OCI-LY3 (cell line): Measurements from ENCODE around the gene MAP4K5.
A peak's percentile ranks its signal among the peaks of the same experiment; 100 is the strongest.

Source experiments
- H2AFZ ChIP-seq: fragments of 200-600, 300-600 bp; shearing (Covaris generic); 2 replicates; pipeline ENCODE4 v1.6.0; 2014; ENCODE audit warnings: antibody characterized with exemption, low read depth, low read length
- H3K27ac ChIP-seq: fragments of 200-600, 300-600 bp; sonication (generic); 2 replicates; pipeline ENCODE4 v1.5.1; 2014; ENCODE audit warnings: mild to moderate bottlenecking, low read length, moderate library complexity, mixed read lengths
- H3K27me3 ChIP-seq: fragments of 200-600, 300-600 bp; sonication (generic); 2 replicates; pipeline ENCODE4 v1.6.1; 2014; ENCODE audit warnings: low read depth, low read length, mixed read lengths
- H3K36me3 ChIP-seq: fragments of 200-600, 300-600 bp; sonication (generic); replicated peaks from 2 replicates; pipeline ENCODE3; 2014; ENCODE audit warnings: low read depth, low read length, mixed read lengths
- H3K4me1 ChIP-seq: fragments of 300-600, 200-600 bp; sonication (generic); 2 replicates; pipeline ENCODE4 v1.6.1; 2014; ENCODE audit warnings: low read length, mixed read lengths
- H3K4me2 ChIP-seq: fragments of 200-600, 300-600 bp; sonication (generic); 2 replicates; pipeline ENCODE4 v1.6.1; 2014; ENCODE audit warnings: low read length, mixed read lengths
- H3K4me3 ChIP-seq: fragments of 300-600, 200-600 bp; sonication (generic); 2 replicates; pipeline ENCODE4 v1.5.1; 2014; ENCODE audit warnings: antibody characterized with exemption, mild to moderate bottlenecking, low read length, moderate library complexity
- H3K79me2 ChIP-seq: fragments of 300-600, 200-600 bp; shearing (Covaris generic); 2 replicates; pipeline ENCODE4 v1.6.1; 2014; ENCODE audit warnings: mild to moderate bottlenecking, low read length, mixed read lengths
- H3K9ac ChIP-seq: fragments of 300-600, 200-600 bp; shearing (Covaris generic); 2 replicates; pipeline ENCODE4 v1.6.0; 2014; ENCODE audit warnings: mild to moderate bottlenecking, low read length, moderate library complexity
- H3K9me3 ChIP-seq: fragments of 200-600, 300-600 bp; shearing (Covaris generic); 2 replicates; pipeline ENCODE4 v1.6.1; 2014; ENCODE audit warnings: low read length, mixed read lengths; ENCODE audit not compliant: insufficient read depth
- H4K20me1 ChIP-seq: fragments of 200-600, 300-600 bp; sonication (generic); 2 replicates; pipeline ENCODE4 v1.6.1; 2016; ENCODE audit warnings: low read length, mixed read lengths; ENCODE audit not compliant: insufficient read depth
- CTCF ChIP-seq: fragments of 200-600, 300-600 bp; sonication (generic); IDR thresholded peaks from 2 replicates; pipeline ENCODE4 v1.5.1; 2014; ENCODE audit warnings: antibody characterized with exemption, low read length, low read depth
- EZH2phosphoT487 ChIP-seq: fragments of 200-600 bp; shearing (Covaris generic); IDR thresholded peaks from 2 replicates; pipeline ENCODE4 v1.6.1; 2018; ENCODE audit warnings: antibody characterized with exemption, mixed run types, low read depth

MAP4K5 gene

GRCh38 chr14:50524060-50524459 lies 8.3 kb downstream of the MAP4K5 start:
- Histone ChIP-seq H3K9me3 (no peaks in the 10 kb centered on the region), H3K27me3 (no peaks in the 10 kb centered on the region), H3K79me2 (peaks cover 95% of the 10 kb centered on the region), H3K9ac (peak overlapping the region; percentile 5; the same call in 1 of the 2 replicates), H3K4me1 (peaks cover 48% of the 10 kb centered on the region), H2AFZ (no peak overlapping the region), H4K20me1 (peaks cover 42% of the 10 kb centered on the region), H3K27ac (peak overlapping the region; percentile 66), H3K4me3 (peak overlapping the region; percentile 33), H3K4me2 (peak overlapping the region; percentile 64), H3K36me3 (peaks cover 7% of the 10 kb centered on the region)
- no peak for TF ChIP-seq EZH2phosphoT487
- TF ChIP-seq CTCF: no peak

- H3K4me2 ChIP-seq: peak overlapping the region; percentile 64
- TF ChIP-seq EZH2phosphoT487: no peak
- no peak for TF ChIP-seq CTCF
- peak overlapping the region; percentile 18 for H3K4me3 ChIP-seq
- no peaks in the 10 kb centered on the region for H3K9me3 ChIP-seq
- peak overlapping the region; percentile 66 for H3K27ac ChIP-seq
- peaks cover 43% of the 10 kb centered on the region for H4K20me1 ChIP-seq
- no peak overlapping the region for H2AFZ ChIP-seq
- H3K4me1 ChIP-seq: peaks cover 46% of the 10 kb centered on the region
- H3K36me3 ChIP-seq: peaks cover 4% of the 10 kb centered on the region
- peak overlapping the region; percentile 5; the same call in 1 of the 2 replicates for H3K9ac ChIP-seq
- H3K79me2 ChIP-seq: peaks cover 93% of the 10 kb centered on the region
- H3K27me3 ChIP-seq: no peaks in the 10 kb centered on the region
These were observed 8.9 kb downstream of the MAP4K5 start for GRCh38 chr14:50523271-50524041.

- no peaks in the 10 kb centered on the region for H3K27me3 ChIP-seq
- no peaks in the 10 kb centered on the region for H3K9me3 ChIP-seq
- peaks cover 46% of the 10 kb centered on the region for H3K4me1 ChIP-seq
- H3K27ac ChIP-seq: peak overlapping the region; percentile 66
- no peak for TF ChIP-seq EZH2phosphoT487
- no peak for TF ChIP-seq CTCF
- H3K4me2 ChIP-seq: peak overlapping the region; percentile 89
- no peak overlapping the region; the same call in 1 of the 2 replicates for H3K9ac ChIP-seq
- no peaks in the 10 kb centered on the region for H3K36me3 ChIP-seq
- peaks cover 88% of the 10 kb centered on the region for H3K79me2 ChIP-seq
- peak overlapping the region; percentile 57 for H3K4me3 ChIP-seq
- H4K20me1 ChIP-seq: peaks cover 45% of the 10 kb centered on the region
- H2AFZ ChIP-seq: no peak overlapping the region
These were observed 10.4 kb downstream of the MAP4K5 start for GRCh38 chr14:50521912-50522341.

- Histone ChIP-seq H3K27ac (peak overlapping the region; percentile 66), H3K4me3 (peak overlapping the region; percentile 57), H3K4me1 (peaks cover 46% of the 10 kb centered on the region), H3K4me2 (peak overlapping the region; percentile 89), H3K9me3 (no peaks in the 10 kb centered on the region), H3K9ac (no peak overlapping the region; the same call in 1 of the 2 replicates), H3K36me3 (no peaks in the 10 kb centered on the region), H3K79me2 (peaks cover 88% of the 10 kb centered on the region), H3K27me3 (no peaks in the 10 kb centered on the region), H4K20me1 (peaks cover 45% of the 10 kb centered on the region), H2AFZ (no peak overlapping the region)
- TF ChIP-seq EZH2phosphoT487 (no peak), CTCF (no peak)
These were observed 11.2 kb downstream of the MAP4K5 start for GRCh38 chr14:50520947-50521815.
